GM21786 (cell line): ENCODE data around the gene ACTR8.

Experiments
- ATAC-seq: cut with Tn5 transposase; IDR thresholded peaks from one replicate; pipeline ENCODE4 v1.9.1; 2021; ENCODE audit not compliant: unreplicated experiment

The ACTR8 gene

DNA sequence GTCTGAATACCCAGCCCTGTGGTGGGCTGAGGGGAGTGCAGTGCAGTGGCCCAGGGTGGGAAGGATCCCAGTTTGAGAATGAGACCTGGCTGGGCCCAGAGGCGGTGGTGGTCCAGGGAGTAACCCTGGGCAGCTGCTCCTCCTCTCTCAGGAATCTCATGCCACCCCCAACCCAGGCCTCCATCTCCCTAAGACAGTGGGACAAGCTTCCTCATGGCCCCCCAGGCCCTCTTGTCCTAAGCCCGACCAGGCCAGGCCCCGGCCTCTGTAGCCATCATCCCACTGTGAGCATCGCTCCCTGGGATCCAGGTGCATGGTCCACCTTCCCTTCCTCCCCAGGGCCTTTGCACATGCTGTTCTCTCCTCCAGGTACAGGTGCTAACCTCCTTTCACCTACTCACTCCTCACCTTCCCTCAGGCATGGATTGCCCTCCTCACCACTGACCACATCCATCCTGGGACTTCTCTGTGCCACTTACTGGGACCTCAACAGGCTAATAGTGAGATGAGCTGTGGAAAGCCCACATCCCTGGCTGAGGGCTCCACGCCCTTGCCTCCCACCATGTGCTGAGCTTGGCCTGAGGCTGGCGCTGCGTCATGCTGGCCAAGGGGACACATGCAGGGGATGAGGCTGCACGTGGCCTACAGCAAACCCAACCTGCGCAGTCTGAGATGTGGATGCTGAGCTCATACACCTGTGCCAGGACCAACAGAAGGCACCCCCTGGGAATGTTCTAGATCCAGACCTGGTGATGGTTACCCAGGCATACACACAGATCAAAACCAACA is 45.7 kb downstream of the ACTR8 start:
- no peak for ATAC-seq

DNA sequence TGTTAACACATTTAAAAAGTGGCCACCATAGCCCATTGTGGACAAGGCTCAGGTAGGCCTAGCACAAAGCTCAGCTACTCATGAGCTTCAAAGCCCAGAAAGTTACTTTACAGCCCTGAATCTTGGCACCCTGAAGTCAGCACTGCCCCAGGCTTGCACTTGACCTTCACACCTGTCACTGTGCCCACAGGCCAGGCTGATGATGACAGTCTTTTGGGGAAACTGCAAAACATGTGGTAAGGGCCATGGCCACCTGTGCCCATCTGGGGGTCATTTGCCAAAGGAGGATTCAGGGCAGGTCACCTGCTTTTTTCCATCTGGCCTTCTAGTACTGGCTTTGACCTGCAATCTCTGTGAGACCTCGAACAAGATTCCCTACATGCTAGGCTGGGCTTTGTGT is 46.7 kb downstream of the ACTR8 start:
- ATAC-seq: no peak

DNA sequence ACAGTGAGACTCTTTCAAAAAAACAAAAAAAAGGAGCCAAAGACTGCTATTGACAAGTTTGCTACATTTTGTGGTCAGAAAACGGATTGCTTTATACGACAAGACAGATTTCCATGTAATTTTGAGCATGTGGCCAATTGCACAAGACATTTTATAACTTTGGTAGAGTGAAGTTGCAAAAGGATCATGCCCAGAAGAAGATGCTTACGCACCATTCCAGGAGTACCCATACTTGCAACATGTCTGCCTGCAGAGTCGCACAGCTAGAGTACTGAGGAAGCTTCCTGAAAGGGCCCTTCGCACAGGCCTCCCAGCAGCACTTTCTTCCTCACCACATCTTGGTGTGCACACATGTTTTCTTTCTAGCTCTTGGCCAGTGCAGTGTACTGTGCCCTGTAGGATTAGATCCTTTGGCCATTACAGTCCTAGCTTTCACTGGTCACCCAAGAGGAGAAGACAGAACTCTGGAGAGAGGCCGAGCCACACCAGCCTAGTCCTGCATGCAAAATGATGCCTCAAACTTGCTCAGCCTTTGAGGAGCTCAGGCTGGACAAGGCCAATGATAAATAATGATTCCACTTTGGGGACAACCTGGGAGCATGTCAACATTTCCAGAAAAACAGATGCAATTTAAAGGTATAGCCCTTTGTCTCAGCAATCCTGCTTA is 47.4 kb downstream of the ACTR8 start:
- no peak for ATAC-seq

- ATAC-seq: no peak
Measured at GRCh38 chr3:53833700-53834099, 48.3 kb downstream of the ACTR8 start.

GRCh38 chr3:53833053-53833645 is 48.8 kb downstream of the ACTR8 start:
- no peak for ATAC-seq

- ATAC-seq: no peak
Measured at GRCh38 chr3:53830944-53831343, 51.0 kb downstream of the ACTR8 start.

GRCh38 chr3:53829605-53830004 is 52.3 kb downstream of the ACTR8 start:
- no peak for ATAC-seq

- ATAC-seq: no peak
Measured at GRCh38 chr3:53828581-53828980, 53.4 kb downstream of the ACTR8 start.

- ATAC-seq: no peak
Measured at GRCh38 chr3:53826048-53826447, 55.9 kb downstream of the ACTR8 start.

GRCh38 chr3:53824795-53825194 is 57.2 kb downstream of the ACTR8 start:
- no peak for ATAC-seq

DNA sequence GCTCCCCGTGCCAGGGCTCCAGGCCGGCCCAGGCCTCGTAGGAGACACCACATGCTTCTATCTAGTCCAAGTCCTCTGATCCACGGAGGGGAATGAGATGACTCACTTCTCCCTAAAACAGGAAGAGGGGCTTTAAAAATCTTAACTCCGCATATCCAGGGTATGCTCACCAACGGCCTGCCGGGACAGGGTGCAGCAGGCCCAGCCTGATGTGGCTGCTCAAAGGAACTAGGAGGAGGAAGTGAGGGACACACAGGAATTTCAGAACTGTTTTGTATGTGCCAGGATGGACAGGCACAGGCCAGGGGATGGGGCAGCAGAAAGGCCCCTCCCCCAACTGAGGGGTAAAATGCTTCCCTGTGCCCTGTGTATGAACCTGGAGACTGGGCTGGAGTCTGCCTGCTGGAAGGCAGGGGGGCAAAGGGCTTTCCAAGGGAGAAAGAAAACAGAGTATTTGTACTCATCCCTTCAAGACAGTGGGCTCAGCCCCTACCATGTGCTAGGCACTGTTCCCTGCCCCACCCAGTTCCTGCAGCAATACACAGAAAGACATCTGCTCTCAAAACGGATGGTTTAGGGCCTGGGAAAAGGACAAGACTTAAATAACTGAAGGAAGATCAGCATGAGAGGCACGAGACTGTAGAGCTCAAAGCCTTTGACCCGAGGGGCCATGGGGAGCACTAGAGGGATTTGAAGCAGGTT is 57.8 kb downstream of the ACTR8 start:
- no peak for ATAC-seq

DNA sequence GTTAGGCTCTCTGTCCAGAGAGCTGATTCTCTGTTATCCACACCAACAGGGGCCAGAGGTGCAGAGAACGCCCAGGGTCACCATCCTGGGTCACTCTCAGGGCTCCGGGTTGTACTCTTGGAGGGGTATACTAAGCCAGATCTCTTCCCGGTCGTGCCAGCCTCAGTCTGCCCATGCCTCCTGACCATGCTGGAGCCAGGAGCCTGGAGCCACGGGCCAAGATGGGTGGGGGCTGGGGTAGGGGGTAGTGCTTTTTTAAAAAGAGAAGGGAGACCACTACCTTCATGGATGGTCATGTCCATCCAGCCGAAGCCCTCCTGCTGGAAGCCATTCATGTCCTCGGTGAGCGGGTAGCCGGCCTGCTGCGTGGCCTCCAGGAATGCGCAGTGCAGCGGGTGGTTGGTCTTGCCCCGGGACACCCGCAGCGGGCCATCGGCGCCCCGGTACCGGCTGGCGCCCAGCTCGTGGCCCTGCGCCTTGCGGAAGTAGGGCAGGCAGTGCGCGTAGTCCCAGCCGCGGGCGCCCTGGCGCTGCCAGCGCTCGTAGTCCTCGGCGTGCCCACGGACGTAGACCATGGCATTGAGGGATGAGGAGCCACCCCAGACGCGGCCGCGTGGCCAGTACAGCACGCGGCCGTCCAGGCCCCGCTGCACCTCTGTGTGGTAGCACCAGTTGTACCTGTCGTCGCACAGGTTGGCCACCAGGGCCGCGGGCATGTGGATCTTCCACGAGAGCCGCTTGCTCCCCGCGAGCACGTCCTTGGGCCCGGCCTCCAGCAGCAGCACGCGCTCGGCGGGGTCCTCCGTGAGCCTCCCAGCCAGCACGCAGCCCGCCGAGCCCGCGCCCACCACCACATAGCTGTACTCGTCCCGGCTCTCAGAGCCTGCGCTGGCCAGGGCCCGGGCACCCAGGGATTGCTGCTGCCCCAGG is 58.7 kb downstream of the ACTR8 start:
- ATAC-seq: no peak

DNA sequence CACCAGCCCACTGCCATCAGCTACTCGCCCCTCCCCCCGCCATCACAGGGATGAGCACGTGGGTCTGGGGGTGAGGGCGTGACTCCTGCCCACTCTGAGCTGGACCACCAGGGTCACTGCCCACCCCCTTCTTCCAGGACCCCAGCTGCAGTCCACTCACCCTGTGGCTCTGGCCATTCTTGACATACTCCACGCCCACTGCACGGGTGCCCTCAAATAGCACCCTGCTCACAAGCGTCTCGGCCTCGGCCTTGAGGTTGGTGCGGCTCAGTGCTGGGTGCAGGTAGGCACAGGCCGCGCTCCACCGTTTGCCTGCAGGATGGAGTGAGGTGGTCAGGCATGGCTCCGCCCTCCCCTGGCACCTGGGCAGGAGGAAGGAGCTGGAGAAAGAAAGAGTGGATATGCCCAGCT is 59.6 kb downstream of the ACTR8 start:
- no peak for ATAC-seq

- peak; percentile 67 for ATAC-seq
Measured at GRCh38 chr3:53821631-53822121, 60.3 kb downstream of the ACTR8 start.

GRCh38 chr3:53820756-53821580 is 61.0 kb downstream of the ACTR8 start:
- no peak for ATAC-seq

- ATAC-seq: no peak
Measured at GRCh38 chr3:53820084-53820483, 61.9 kb downstream of the ACTR8 start.

GRCh38 chr3:53819163-53819868 is 62.6 kb downstream of the ACTR8 start:
- no peak for ATAC-seq

DNA sequence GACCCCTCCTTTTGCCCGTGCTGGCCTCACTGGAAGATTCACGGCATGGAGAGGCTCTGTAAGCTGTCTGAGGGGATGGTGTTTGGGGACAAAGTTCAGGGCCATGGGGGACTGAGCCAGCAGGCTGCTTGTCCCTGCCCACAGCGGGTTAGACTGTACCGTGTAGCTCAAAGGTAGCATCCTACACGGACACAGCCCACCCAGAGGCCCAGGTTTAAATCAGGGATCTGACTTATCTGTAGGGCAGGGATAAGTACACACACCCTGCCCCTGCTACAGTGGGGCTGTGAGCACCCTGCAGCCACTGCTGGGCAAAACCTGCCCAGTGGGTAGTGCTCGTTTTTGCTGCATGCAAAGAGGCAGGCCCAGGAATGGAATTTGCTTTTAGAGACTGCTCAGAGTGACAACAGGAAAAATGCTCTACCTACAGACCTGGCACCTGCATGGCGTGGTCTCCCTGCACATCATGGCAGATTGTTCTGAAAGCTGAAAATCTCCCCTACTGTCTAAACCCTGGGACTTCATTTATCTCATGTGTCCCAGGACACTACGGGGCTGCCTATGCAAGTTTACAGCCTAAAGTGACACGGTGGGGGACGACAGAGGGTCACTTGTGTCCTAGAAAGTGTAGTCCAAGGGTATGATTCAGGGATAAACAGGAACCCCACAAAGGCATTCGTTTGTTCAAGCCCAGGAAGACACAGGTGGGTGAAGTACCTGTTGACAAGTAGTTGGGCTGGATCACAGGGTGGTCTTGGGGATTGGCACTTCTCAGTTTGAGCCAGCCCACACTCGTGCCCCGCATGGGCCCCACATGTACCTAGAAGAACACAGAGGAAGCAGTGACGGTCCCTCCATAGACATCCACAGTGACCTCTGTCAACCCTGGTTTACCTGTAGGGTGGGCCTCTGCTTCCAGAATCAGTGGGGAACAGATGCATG is 63.5 kb downstream of the ACTR8 start:
- no peak for ATAC-seq
